SK-N-SH treated with all-trans-retinoic acid at 6 μM for 48 hours (cell line): ENCODE measurements around the gene VAC14.

Experiments used
- ESRRG ChIP-seq: fragments of 250-450 bp; sonication (Bioruptor Pico); IDR thresholded peaks from 2 replicates; pipeline ENCODE4 v1.6.1; 2021; ENCODE audit warnings: mild to moderate bottlenecking
- GLIS3 ChIP-seq: fragments of 250-450 bp; sonication (Bioruptor Pico); IDR thresholded peaks from 2 replicates; pipeline ENCODE4 v1.5.0; 2020; ENCODE audit warnings: mild to moderate bottlenecking, moderate library complexity
- SNAI2 ChIP-seq: fragments of 250-450 bp; sonication (Bioruptor Pico); IDR thresholded peaks from 2 replicates; pipeline ENCODE4 v1.5.0; 2020; ENCODE audit warnings: mild to moderate bottlenecking, moderate library complexity
- ZNF565 ChIP-seq: fragments of 450-650 bp; formaldehyde crosslinking; conservative IDR thresholded peaks from 2 replicates; pipeline ENCODE4 v1.5.0; 2020; ENCODE audit warnings: low read depth, mild to moderate bottlenecking, moderate library complexity
- TF ChIP-seq, protein P1 (sequence below): fragments of 250-450 bp; sonication (Bioruptor Pico); IDR thresholded peaks from 2 replicates; pipeline ENCODE4 v1.8.0; 2020; ENCODE audit warnings: mild to moderate bottlenecking, moderate library complexity, borderline replicate concordance
- TF ChIP-seq, protein P2 (sequence below): fragments of 250-450 bp; sonication (Bioruptor Pico); IDR thresholded peaks from 2 replicates; pipeline ENCODE4 v1.5.1; 2021; ENCODE audit warnings: mild to moderate bottlenecking, moderate library complexity

DNA sequence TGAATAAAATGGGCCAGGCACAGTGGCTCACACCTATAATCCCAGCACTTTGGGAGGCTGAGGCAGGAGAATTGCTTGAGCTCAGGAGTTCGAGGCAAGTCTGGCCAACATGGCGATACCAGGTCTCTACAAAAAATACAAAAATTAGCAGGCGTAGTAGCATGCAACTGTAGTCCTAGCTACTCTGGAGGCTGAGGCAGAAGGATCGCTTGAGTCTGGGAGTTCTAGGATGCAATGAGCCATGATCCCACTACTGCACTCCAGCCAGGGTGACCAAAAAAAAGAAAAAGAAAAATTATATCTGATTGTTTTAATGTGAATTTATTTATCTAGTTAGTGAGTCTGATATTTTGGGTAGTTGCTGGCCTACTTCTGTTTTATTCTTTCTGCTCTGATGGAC is 147.6 kb downstream of the VAC14 start:
- TF ChIP-seq, protein P1, sequence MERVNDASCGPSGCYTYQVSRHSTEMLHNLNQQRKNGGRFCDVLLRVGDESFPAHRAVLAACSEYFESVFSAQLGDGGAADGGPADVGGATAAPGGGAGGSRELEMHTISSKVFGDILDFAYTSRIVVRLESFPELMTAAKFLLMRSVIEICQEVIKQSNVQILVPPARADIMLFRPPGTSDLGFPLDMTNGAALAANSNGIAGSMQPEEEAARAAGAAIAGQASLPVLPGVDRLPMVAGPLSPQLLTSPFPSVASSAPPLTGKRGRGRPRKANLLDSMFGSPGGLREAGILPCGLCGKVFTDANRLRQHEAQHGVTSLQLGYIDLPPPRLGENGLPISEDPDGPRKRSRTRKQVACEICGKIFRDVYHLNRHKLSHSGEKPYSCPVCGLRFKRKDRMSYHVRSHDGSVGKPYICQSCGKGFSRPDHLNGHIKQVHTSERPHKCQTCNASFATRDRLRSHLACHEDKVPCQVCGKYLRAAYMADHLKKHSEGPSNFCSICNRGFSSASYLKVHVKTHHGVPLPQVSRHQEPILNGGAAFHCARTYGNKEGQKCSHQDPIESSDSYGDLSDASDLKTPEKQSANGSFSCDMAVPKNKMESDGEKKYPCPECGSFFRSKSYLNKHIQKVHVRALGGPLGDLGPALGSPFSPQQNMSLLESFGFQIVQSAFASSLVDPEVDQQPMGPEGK (CRISPR knock-in tag) = no peak
- TF ChIP-seq GLIS3 (CRISPR knock-in tag) (no peak), SNAI2 (CRISPR knock-in tag) (no peak), ESRRG (CRISPR knock-in tag) (no peak), ZNF565 (CRISPR knock-in tag) (no peak)
- TF ChIP-seq, protein P2, sequence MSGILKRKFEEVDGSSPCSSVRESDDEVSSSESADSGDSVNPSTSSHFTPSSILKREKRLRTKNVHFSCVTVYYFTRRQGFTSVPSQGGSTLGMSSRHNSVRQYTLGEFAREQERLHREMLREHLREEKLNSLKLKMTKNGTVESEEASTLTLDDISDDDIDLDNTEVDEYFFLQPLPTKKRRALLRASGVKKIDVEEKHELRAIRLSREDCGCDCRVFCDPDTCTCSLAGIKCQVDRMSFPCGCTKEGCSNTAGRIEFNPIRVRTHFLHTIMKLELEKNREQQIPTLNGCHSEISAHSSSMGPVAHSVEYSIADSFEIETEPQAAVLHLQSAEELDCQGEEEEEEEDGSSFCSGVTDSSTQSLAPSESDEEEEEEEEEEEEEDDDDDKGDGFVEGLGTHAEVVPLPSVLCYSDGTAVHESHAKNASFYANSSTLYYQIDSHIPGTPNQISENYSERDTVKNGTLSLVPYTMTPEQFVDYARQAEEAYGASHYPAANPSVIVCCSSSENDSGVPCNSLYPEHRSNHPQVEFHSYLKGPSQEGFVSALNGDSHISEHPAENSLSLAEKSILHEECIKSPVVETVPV (CRISPR knock-in tag) = no peak
